ENCODE results near the gene CCDC88B.

Gene CCDC88B

GRCh38 chr11:64360448-64360921 is 20.5 kb downstream of the CCDC88B start:
- peak; percentile 22 to 44 for DNase-seq

- no peak for DNase-seq
Observed at GRCh38 chr11:64361659-64362058, 21.7 kb downstream of the CCDC88B start.

- DNase-seq = no peak
Observed at GRCh38 chr11:64362339-64362738, 22.3 kb downstream of the CCDC88B start.

GRCh38 chr11:64364435-64364834 is 24.4 kb downstream of the CCDC88B start:
- no peak for DNase-seq

GRCh38 chr11:64364911-64365310 is 24.9 kb downstream of the CCDC88B start:
- no peak for DNase-seq

GRCh38 chr11:64366751-64367150 is 26.7 kb downstream of the CCDC88B start:
- no peak for DNase-seq

- DNase-seq = no peak
Observed at GRCh38 chr11:64367931-64368672, 28.1 kb downstream of the CCDC88B start.

- DNase-seq = no peak
Observed at GRCh38 chr11:64368673-64369074, 28.7 kb downstream of the CCDC88B start.

- DNase-seq = no peak
Observed at GRCh38 chr11:64369440-64370421, 29.7 kb downstream of the CCDC88B start.

- no peak for DNase-seq
Observed at GRCh38 chr11:64371201-64371600, 31.2 kb downstream of the CCDC88B start.

- no peak for DNase-seq
Observed at GRCh38 chr11:64372021-64372420, 32.0 kb downstream of the CCDC88B start.

GRCh38 chr11:64372802-64373597 is 33.0 kb downstream of the CCDC88B start:
- no peak for DNase-seq

- DNase-seq = no peak
Observed at GRCh38 chr11:64373598-64373974, 33.6 kb downstream of the CCDC88B start.

GRCh38 chr11:64376071-64376470 is 36.1 kb downstream of the CCDC88B start:
- no peak for DNase-seq

GRCh38 chr11:64378335-64378880 is 38.4 kb downstream of the CCDC88B start:
- DNase-seq = no peak

GRCh38 chr11:64379160-64379559 is 39.2 kb downstream of the CCDC88B start:
- no peak for DNase-seq

- no peak for DNase-seq
Observed at GRCh38 chr11:64379817-64380709, 40.1 kb downstream of the CCDC88B start.

- no peak for DNase-seq
Observed at GRCh38 chr11:64381350-64381749, 41.3 kb downstream of the CCDC88B start.

- DNase-seq = no peak
Observed at GRCh38 chr11:64382047-64382446, 42.0 kb downstream of the CCDC88B start.

GRCh38 chr11:64382586-64382985 is 42.6 kb downstream of the CCDC88B start:
- DNase-seq = no peak

GRCh38 chr11:64383580-64383979 is 43.6 kb downstream of the CCDC88B start:
- no peak for DNase-seq

All from inflammatory macrophage treated with lipopolysaccharide for 1 hour (primary cell).